HG03442 (cell line): ENCODE data around the gene HEPH.
"Not testable (repeated sequence)": the region's sequence is repeated elsewhere in the genome, so short reads cannot be mapped to it uniquely, and the experiment has no call there.

Source experiments
- ATAC-seq: cut with Tn5 transposase; IDR thresholded peaks from one replicate; pipeline ENCODE4 v1.9.1; 2021; ENCODE audit warnings: mild to moderate bottlenecking, moderate library complexity; ENCODE audit not compliant: unreplicated experiment

HEPH gene

GRCh38 chrX:66163849-66164411 is at the start of gene HEPH:
TSS of gene HEPH (plus strand) at chrX:66164247. CDS start at chrX:66170571, 6,324 bp downstream.
- peak; percentile 70 for ATAC-seq

- ATAC-seq: not testable (repeated sequence)
Observed at GRCh38 chrX:66118722-66119121, 45.3 kb upstream of the HEPH start.

GRCh38 chrX:66121354-66121753 is 42.7 kb upstream of the HEPH start:
- ATAC-seq: not testable (repeated sequence)

- ATAC-seq: no peak
Observed at GRCh38 chrX:66126662-66127061, 37.4 kb upstream of the HEPH start.

GRCh38 chrX:66130469-66130868 is 33.6 kb upstream of the HEPH start:
- no peak for ATAC-seq

GRCh38 chrX:66135284-66135683 is 28.8 kb upstream of the HEPH start:
- not testable (repeated sequence) for ATAC-seq

GRCh38 chrX:66142351-66142750 is 21.7 kb upstream of the HEPH start:
- no peak for ATAC-seq

- no peak for ATAC-seq
Observed at GRCh38 chrX:66144258-66144657, 19.8 kb upstream of the HEPH start.

GRCh38 chrX:66149519-66149918 is 14.5 kb upstream of the HEPH start:
- no peak for ATAC-seq

- ATAC-seq: no peak
Observed at GRCh38 chrX:66150163-66150562, 13.9 kb upstream of the HEPH start.

GRCh38 chrX:66162331-66162822 is 1.7 kb upstream of the HEPH start:
- peak; percentile 37 for ATAC-seq

GRCh38 chrX:66163447-66163846 is 600 bp upstream of the HEPH start:
- peak; percentile 41 for ATAC-seq

GRCh38 chrX:66164470-66164869 is 423 bp downstream of the HEPH start:
- no peak for ATAC-seq

- ATAC-seq: no peak
Observed at GRCh38 chrX:66164931-66165330, 884 bp downstream of the HEPH start.

- ATAC-seq: no peak
Observed at GRCh38 chrX:66166671-66167070, 2.6 kb downstream of the HEPH start.

GRCh38 chrX:66167431-66167830 is 3.4 kb downstream of the HEPH start:
- ATAC-seq: no peak

- no peak for ATAC-seq
Observed at GRCh38 chrX:66176134-66176533, 12.1 kb downstream of the HEPH start.

- no peak for ATAC-seq
Observed at GRCh38 chrX:66191563-66191962, 27.5 kb downstream of the HEPH start.

- no peak for ATAC-seq
Observed at GRCh38 chrX:66193821-66194220, 29.8 kb downstream of the HEPH start.

GRCh38 chrX:66200050-66200664 is 36.1 kb downstream of the HEPH start:
- peak; percentile 85 for ATAC-seq

GRCh38 chrX:66200855-66201795 is 37.1 kb downstream of the HEPH start:
- no peak for ATAC-seq

GRCh38 chrX:66203114-66203513 is 39.1 kb downstream of the HEPH start:
- no peak for ATAC-seq
